ENCODE results near the gene KDM7A. TPM values are rescaled to one million over a fixed set of nuclear protein-coding genes. Genes with fewer than 3 reads are reported as not detected.

The KDM7A gene
- total and polyA plus RNA-seq, 9 of the 15 experiments (the other 6 are each of a cell fraction or from before 2014, with no cell fraction given) = 0.90 to 8.4 (median 7.0) TPM

DNA sequence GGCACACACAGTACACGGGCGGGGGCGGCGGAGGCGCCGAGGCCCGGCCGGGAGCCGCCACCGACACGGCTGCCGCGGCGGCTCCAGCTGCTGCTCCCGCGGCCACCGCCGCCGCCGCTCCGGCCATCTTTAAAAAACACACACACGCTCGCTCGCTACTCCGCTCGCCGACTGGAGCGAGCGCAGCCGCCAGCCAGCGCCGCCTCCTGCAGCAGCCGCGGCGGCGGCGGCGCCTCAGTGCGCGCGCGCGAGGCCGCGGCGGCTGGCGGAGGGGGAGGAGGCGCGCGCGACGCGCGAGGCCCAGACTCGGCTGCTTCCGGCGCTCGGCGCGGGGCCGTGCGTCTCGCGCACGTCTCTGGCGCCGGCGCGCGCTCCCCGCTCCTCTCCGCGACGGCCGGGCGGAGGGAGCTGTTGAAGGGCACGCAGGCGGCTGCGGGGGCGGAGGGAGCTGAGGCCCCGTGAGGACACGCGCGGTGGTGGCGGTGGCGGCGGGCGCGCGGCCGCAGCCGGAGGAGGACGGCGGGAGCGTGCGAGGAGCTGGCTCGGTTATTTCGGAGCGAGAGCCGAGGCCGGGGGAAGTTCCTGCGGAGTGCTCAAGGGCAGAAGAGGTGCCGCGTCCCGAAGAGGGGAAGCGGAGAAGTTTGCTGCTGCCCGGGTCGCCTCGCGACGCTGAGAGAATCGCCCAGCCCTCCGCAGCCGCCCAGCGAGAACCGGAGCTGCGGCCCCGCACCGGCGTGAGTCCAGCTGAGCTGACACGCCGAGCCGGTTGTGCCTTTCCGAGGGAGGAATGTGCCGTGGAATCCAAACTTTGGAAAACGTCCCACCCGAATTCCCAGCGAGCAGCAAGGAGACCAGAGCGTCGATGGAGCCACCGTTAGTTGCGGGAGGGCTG lies at the start of gene KDM7A (continued):
- TF ChIP-seq, protein P1, sequence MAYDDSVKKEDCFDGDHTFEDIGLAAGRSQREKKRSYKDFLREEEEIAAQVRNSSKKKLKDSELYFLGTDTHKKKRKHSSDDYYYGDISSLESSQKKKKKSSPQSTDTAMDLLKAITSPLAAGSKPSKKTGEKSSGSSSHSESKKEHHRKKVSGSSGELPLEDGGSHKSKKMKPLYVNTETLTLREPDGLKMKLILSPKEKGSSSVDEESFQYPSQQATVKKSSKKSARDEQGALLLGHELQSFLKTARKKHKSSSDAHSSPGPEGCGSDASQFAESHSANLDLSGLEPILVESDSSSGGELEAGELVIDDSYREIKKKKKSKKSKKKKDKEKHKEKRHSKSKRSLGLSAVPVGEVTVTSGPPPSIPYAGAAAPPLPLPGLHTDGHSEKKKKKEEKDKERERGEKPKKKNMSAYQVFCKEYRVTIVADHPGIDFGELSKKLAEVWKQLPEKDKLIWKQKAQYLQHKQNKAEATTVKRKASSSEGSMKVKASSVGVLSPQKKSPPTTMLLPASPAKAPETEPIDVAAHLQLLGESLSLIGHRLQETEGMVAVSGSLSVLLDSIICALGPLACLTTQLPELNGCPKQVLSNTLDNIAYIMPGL (CRISPR knock-in tag; IDR thresholded peaks at IDR 0.05) = peak; percentile 87
- TF ChIP-seq SMAD4 (CRISPR knock-in tag; conservative IDR thresholded peaks at IDR 0.05) (peak; percentile 99), MAFF (IDR thresholded peaks at IDR 0.05; ENCODE audit: low read length) (no peak), ELF4 (CRISPR knock-in tag; IDR thresholded peaks at IDR 0.05) (no peak), ZNF584 (CRISPR knock-in tag; IDR thresholded peaks at IDR 0.05; ENCODE audit: low read depth) (peak; percentile 89), ZNF175 (CRISPR knock-in tag; IDR thresholded peaks at IDR 0.05; ENCODE audit: low read depth) (peak; percentile 97), POLR2H (tag; IDR thresholded peaks at IDR 0.05; ENCODE audit: low read depth) (peak; percentile 57), SMARCA5 (IDR thresholded peaks at IDR 0.05) (no peak), GMEB1 (CRISPR knock-in tag; IDR thresholded peaks at IDR 0.05) (peak; percentile 94), HDAC6 (IDR thresholded peaks at IDR 0.05; ENCODE audit: low read depth, low read length) (no peak), ZNF197 (CRISPR knock-in tag; IDR thresholded peaks at IDR 0.05; ENCODE audit: low read depth) (peak; percentile 98), ZBTB5 (IDR thresholded peaks at IDR 0.05) (no peak), CEBPB (tag; IDR thresholded peaks at IDR 0.05) (no peak), PHF20 (IDR thresholded peaks at IDR 0.05; ENCODE audit: partially characterized antibody) (peak; percentile 72), ZNF316 (IDR thresholded peaks at IDR 0.05) (no peak), PTRF (tag; IDR thresholded peaks at IDR 0.05) (no peak), IRF1 (CRISPR knock-in tag; IDR thresholded peaks at IDR 0.05; ENCODE audit: borderline replicate concordance) (peak; percentile 37; the same call in 1 of the 2 replicates)
- TF ChIP-seq, protein P2, sequence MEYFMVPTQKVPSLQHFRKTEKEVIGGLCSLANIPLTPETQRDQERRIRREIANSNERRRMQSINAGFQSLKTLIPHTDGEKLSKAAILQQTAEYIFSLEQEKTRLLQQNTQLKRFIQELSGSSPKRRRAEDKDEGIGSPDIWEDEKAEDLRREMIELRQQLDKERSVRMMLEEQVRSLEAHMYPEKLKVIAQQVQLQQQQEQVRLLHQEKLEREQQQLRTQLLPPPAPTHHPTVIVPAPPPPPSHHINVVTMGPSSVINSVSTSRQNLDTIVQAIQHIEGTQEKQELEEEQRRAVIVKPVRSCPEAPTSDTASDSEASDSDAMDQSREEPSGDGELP (CRISPR knock-in tag; IDR thresholded peaks at IDR 0.05; ENCODE audit: borderline replicate concordance) = peak; percentile 87
- TF ChIP-seq, protein P3, sequence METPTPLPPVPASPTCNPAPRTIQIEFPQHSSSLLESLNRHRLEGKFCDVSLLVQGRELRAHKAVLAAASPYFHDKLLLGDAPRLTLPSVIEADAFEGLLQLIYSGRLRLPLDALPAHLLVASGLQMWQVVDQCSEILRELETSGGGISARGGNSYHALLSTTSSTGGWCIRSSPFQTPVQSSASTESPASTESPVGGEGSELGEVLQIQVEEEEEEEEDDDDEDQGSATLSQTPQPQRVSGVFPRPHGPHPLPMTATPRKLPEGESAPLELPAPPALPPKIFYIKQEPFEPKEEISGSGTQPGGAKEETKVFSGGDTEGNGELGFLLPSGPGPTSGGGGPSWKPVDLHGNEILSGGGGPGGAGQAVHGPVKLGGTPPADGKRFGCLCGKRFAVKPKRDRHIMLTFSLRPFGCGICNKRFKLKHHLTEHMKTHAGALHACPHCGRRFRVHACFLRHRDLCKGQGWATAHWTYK (CRISPR knock-in tag; IDR thresholded peaks at IDR 0.05) = peak; percentile 90

All from K562 (cell line).